ENCODE results near the gene TROAP.

The TROAP gene

DNA sequence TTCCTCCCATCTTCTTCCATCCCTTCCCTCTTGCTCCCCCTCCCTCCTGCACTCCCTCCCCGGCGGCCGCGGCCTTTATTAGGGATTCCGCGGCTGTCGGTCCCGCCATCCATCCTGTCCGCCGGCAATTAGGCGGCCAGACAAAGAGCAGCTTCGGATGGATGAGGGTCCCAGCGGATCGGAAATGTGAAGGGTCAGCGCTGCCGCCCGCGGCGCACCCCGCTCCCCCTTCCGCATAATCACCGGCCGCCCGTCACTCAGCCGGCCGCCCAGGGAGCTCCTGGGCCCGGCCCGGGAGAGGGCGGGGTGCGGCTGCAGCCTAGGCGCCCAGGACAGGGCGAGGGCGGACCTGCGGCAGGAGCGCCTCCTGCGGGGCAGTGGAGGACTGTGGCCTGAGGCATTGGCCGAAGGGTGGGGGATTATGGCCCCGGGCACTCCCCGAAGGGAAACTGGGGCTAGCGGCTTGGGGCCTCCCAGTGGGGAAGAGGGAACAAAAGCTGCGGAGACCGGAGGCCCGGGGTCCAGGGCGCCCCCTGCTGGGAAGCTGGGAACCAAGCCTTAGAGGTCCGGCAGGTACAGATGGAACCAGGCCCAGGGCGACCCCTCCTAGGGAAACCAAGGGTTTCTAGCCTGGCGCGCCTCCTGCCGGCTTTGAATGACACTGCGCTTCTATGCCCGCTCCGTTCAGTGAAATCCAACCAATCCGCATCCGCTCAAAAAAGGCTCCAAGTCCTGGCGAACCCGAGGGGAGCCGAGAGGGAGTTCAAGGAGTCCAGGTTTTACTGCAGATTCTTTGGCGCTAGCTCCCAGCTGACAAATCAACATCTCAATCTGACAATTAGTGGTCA lies 19.2 kb downstream of the TROAP start:
- peak; percentile 66 for DNase-seq (ENCODE audit: low read depth)

DNA sequence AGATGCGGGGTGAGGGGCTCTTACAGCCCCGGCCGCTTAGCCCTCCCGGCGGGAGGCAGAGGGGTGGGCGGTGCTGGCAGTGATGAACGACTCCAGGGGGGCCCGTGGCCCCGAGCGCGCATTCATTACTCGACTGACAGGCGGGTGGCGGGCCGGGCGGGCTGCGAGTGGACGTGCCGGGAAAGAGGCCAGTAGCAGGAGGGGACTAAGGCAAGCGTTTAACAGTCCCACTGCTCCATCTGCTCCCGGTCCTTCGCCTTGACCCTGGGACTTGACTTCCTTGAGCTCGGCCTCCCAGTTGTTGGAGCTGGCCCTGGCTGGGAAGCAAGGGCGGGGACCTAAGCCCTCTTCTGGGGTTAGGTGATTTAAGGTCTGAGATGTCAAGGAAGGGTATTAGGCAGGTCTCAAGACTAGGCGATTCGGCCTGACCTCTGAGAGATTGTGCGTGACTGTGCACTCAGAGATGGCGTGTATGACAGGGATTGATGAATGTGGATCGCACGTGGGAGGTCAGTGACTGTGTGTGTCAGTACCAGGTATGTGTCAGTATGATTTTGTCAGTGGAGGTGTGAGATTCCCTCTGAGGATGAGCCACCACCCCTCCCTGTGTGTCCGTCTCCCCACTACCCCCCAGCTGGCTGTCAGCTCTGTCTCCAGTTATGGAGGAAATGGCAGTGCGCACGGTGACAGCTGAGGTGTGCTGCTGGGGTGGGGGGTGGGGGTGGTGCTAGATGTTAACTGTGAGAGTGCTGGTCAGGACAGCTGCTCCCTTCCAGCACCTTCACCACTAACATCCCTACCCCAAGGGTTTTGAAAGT lies 20.1 kb downstream of the TROAP start:
- no peak for DNase-seq (ENCODE audit: low read depth)

GRCh38 chr12:49344486-49345050 lies 21.5 kb downstream of the TROAP start:
- DNase-seq (ENCODE audit: low read depth): no peak

GRCh38 chr12:49345051-49345824 lies 22.2 kb downstream of the TROAP start:
- no peak for DNase-seq (ENCODE audit: low read depth)

GRCh38 chr12:49345825-49346658 lies 23.0 kb downstream of the TROAP start:
- DNase-seq (ENCODE audit: low read depth): no peak

DNA sequence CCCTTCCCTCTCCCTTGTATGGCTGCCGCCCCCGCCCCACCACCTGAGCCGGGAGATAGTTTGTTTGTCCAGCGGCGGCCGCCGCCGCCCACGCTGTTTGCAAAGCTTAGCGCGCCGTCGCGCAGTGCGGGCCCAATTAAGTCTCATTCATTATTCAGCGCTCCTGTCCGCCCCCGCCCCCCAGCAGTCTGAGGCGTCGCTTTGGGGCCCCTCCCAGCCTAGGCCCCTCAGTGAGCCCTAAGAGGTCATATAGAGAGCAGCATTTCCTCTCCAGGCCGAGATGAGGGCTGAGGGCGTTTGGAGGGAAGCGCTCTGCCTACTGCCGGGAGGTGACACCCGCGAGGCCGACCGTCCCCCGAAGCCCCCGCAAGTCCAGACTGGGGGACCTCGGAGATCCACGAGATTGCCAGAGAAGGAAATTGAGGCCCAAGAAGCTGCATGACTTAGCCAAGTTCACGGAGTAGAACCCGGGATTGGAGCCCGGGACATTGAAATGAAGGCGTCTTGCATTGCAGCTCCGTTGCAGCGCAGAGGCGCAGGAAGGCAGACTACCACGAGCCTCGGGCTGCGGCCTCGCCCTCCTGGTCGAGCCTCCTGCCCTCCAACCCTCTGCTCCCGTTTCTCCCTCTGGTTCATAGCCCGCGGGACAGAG lies 23.7 kb downstream of the TROAP start, which contains the start of gene DNAJC22:
Gene DNAJC22 (plus strand): TSS at position 230 of the 652 bp plus-strand sequence. CDS start 1,985 bp downstream, outside the sequence.
- DNase-seq (ENCODE audit: low read depth): no peak

- peak; percentile 62 for DNase-seq (ENCODE audit: low read depth)
These were observed 24.5 kb downstream of the TROAP start for GRCh38 chr12:49347311-49348193.

GRCh38 chr12:49348781-49349180 lies 25.7 kb downstream of the TROAP start:
- no peak for DNase-seq (ENCODE audit: low read depth)

GRCh38 chr12:49349266-49349665 lies 26.2 kb downstream of the TROAP start:
- no peak for DNase-seq (ENCODE audit: low read depth)

GRCh38 chr12:49352351-49352750 lies 29.3 kb downstream of the TROAP start:
- no peak for DNase-seq (ENCODE audit: low read depth)

GRCh38 chr12:49355913-49356312 lies 32.9 kb downstream of the TROAP start:
- no peak for DNase-seq (ENCODE audit: low read depth)

DNA sequence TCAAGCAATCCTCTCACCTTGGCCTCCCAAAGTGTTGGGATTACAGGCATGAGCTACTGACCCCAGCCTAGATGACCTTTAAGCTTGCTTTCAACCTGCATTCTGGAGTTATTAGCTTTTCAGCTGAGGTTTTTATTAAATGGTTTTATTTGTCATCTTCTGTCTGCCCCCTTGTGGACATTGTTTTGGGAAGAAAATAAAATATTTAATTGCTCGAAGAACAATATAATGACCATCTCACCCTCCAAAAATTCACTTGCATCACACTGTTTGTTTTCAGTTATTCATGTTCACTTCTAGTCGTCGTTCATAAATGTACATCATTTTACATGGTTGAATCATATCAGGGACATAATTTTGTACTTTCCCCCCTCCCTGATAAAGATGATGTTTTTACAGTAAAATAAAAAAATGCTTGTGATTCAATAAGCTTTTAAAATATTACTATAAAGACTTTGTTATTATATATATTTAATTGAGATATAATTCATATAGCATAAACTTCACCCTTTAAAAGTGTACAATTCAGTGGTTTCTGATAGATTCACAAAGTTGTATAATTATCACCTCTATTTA lies 34.1 kb downstream of the TROAP start:
- DNase-seq (ENCODE audit: low read depth): no peak

- peak; percentile 44 for DNase-seq (ENCODE audit: low read depth)
These were observed 35.6 kb downstream of the TROAP start for GRCh38 chr12:49358483-49359141.

- no peak for DNase-seq (ENCODE audit: low read depth)
These were observed 36.6 kb downstream of the TROAP start for GRCh38 chr12:49359671-49360070.

DNA sequence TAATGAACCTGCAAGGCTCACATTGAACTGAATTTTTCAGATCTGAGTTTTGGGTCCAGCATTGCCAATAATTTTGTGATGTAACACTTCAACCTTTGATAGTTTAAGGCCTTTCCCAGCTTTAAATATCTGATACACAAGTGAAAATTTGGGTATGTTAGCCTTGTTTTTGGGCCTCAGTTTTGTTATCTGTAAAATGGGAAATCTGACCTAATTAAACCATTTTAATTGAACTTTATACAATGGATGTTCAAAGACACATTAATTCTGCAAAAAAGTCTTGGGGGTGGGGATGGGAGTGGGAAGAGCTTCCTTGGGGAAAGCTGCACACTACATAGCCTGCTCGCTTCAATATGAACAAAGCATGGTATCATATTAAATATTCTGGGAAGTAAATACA lies 39.0 kb downstream of the TROAP start:
- no peak for DNase-seq (ENCODE audit: low read depth)

GRCh38 chr12:49364989-49365388 lies 41.9 kb downstream of the TROAP start:
- DNase-seq (ENCODE audit: low read depth): no peak

- DNase-seq (ENCODE audit: low read depth): no peak
These were observed 42.5 kb downstream of the TROAP start for GRCh38 chr12:49365542-49365941.

DNA sequence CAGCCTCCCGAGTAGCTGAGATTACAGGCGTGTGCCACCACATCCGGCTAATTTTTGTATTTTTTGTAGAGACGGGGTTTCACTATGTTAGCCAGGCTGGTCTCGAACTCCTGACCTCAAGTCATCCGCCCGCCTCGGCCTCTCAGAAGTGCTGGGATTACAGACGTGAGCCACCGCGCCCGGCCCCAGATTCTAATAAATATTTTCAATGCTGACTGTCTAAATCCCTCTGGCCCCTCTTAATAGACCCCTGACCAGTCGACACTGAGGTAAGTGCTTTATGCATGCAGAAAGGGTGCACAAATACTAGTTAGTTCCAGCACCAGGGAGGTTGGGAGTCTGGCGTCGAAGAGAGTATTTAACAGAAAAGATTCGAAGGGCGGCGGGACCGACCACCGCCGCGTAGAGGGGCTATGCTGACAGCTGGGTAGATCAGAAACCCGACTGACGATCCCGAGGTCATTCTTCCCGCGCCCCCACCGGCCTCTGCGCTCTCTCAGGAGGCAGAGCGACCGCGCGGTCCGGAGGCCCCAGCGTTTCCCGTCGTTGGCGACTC lies 43.1 kb downstream of the TROAP start:
- no peak for DNase-seq (ENCODE audit: low read depth)
